ENCODE data around the gene BBS5. TPM values are rescaled to one million over a fixed set of nuclear protein-coding genes. Genes with fewer than 3 reads are reported as not detected.

Gene BBS5
- total and polyA plus RNA-seq, 2 experiments from 2014 or later: 3.5 to 3.7 TPM

DNA sequence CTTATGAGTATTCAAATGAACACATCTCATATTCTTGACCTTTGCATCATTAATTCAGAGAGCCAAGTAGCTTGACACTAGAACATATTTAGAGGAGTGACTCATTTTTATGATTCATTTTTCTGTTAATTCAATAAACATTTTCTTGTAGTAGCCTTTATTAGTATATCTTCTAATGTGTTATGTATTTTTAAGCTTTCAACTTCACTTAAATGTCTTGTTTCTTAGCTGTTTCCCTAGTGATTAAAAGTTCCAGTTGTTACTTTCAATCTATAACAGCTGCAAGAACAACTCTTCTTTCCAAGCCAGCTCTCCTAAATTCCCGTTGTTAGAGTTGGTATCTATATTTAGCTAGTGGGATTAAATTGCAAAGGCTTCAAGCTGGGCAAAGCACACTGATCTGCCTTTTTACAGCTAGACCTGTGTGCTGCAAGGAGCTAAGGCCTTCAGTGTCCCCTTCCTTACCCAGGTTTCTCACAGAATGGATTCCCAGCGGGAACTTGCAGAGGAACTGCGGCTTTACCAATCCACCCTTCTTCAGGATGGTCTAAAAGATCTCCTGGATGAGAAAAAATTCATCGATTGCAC is 30.1 kb downstream of the BBS5 start, which contains the start of gene KLHL41:
KLHL41 (plus strand) TSS at position 405 of the 588 bp plus-strand sequence; CDS start at position 482, 77 bp downstream.
- WGBS (ENCODE audit: low lambda C conversion rate, missing lambda C conversion rate): 73% methylated on average over 4 of the region's 4 CpGs
- Histone ChIP-seq H3K4me3 (no peak within 1 kb of the TSS), H3K4me1 (ENCODE audit: insufficient read depth) (peaks cover 23% of the 10 kb centered on the region), H3K27me3 (no peaks in the 10 kb centered on the region), H3K9me2 (replicated peaks; ENCODE audit: insufficient read depth) (no peaks in the 10 kb centered on the region), H3K79me2 (no peaks in the 10 kb centered on the region), H4K20me1 (ENCODE audit: insufficient read depth, poor library complexity, severe bottlenecking) (no peaks in the 10 kb centered on the region), H3K9me3 (ENCODE audit: low read depth) (no peaks in the 10 kb centered on the region), H2AFZ (no peak within 1 kb of the TSS), H3K27ac (peak within 1 kb of the TSS; percentile 17), H3K36me3 (replicated peaks; ENCODE audit: insufficient read depth, low read depth) (no peaks in the 10 kb centered on the region), H3K4me2 (peak within 1 kb of the TSS; percentile 8)
- DNase-seq (ENCODE audit: low spot score): no peak
- TF ChIP-seq EZH2phosphoT487 (IDR thresholded peaks at IDR 0.05; ENCODE audit: low read depth, severe bottlenecking, unreplicated experiment) (no peak), EZH2 (IDR thresholded peaks at IDR 0.05; ENCODE audit: borderline replicate concordance) (no peak)
- TF ChIP-seq, protein P1, sequence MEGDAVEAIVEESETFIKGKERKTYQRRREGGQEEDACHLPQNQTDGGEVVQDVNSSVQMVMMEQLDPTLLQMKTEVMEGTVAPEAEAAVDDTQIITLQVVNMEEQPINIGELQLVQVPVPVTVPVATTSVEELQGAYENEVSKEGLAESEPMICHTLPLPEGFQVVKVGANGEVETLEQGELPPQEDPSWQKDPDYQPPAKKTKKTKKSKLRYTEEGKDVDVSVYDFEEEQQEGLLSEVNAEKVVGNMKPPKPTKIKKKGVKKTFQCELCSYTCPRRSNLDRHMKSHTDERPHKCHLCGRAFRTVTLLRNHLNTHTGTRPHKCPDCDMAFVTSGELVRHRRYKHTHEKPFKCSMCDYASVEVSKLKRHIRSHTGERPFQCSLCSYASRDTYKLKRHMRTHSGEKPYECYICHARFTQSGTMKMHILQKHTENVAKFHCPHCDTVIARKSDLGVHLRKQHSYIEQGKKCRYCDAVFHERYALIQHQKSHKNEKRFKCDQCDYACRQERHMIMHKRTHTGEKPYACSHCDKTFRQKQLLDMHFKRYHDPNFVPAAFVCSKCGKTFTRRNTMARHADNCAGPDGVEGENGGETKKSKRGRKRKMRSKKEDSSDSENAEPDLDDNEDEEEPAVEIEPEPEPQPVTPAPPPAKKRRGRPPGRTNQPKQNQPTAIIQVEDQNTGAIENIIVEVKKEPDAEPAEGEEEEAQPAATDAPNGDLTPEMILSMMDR (IDR thresholded peaks at IDR 0.05; ENCODE audit: poor library complexity): no peak

DNA sequence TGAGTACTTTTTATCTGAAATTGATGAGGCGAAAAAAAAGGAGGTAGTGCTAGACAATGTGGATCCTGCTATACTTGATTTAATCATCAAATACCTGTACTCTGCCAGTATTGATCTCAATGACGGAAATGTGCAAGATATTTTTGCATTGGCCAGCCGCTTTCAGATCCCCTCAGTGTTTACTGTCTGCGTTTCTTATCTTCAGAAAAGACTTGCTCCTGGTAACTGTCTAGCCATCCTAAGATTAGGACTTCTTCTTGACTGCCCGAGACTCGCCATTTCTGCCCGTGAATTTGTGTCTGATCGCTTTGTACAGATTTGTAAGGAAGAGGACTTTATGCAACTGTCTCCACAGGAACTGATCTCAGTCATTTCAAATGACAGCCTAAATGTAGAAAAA is 30.7 kb downstream of the BBS5 start:
- no peak overlapping the region for H3K4me3 ChIP-seq
- H3K27ac ChIP-seq: peak overlapping the region; percentile 17
- no peaks in the 10 kb centered on the region for H3K27me3 ChIP-seq
- no peak overlapping the region for H2AFZ ChIP-seq
- no peaks in the 10 kb centered on the region for H3K9me3 ChIP-seq (ENCODE audit: low read depth)
- TF ChIP-seq EZH2 (IDR thresholded peaks at IDR 0.05; ENCODE audit: borderline replicate concordance): no peak
- TF ChIP-seq, protein P1 (IDR thresholded peaks at IDR 0.05; ENCODE audit: poor library complexity): no peak
- no peak for TF ChIP-seq EZH2phosphoT487 (IDR thresholded peaks at IDR 0.05; ENCODE audit: low read depth, severe bottlenecking, unreplicated experiment)
- no peaks in the 10 kb centered on the region for H3K9me2 ChIP-seq (replicated peaks; ENCODE audit: insufficient read depth)
- H3K79me2 ChIP-seq: no peaks in the 10 kb centered on the region
- no peaks in the 10 kb centered on the region for H3K36me3 ChIP-seq (replicated peaks; ENCODE audit: insufficient read depth, low read depth)
- DNase-seq (ENCODE audit: low spot score): no peak
- 61% methylated on average over 8 of the region's 8 CpGs for WGBS (ENCODE audit: low lambda C conversion rate, missing lambda C conversion rate)
- H4K20me1 ChIP-seq (ENCODE audit: insufficient read depth, poor library complexity, severe bottlenecking): no peaks in the 10 kb centered on the region
- H3K4me1 ChIP-seq (ENCODE audit: insufficient read depth): peaks cover 23% of the 10 kb centered on the region
- peak overlapping the region; percentile 8 for H3K4me2 ChIP-seq

DNA sequence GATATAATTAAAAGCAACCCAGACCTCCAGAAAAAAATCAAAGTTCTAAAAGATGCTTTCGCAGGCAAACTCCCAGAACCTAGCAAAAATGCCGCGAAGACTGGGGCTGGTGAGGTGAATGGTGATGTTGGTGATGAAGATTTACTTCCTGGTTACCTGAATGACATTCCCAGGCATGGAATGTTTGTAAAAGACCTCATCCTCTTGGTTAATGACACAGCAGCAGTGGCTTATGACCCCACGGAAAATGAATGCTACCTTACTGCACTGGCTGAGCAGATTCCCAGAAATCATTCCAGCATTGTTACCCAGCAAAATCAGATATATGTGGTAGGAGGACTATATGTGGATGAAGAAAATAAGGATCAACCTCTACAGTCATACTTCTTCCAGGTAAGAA is 31.2 kb downstream of the BBS5 start:
- Histone ChIP-seq H3K4me3 (no peak overlapping the region), H3K27ac (peak overlapping the region; percentile 17), H3K27me3 (no peaks in the 10 kb centered on the region), H3K4me1 (ENCODE audit: insufficient read depth) (peaks cover 23% of the 10 kb centered on the region), H3K4me2 (peak overlapping the region; percentile 8), H3K9me3 (ENCODE audit: low read depth) (no peaks in the 10 kb centered on the region), H3K36me3 (replicated peaks; ENCODE audit: insufficient read depth, low read depth) (no peaks in the 10 kb centered on the region), H3K9me2 (replicated peaks; ENCODE audit: insufficient read depth) (no peaks in the 10 kb centered on the region), H3K79me2 (no peaks in the 10 kb centered on the region), H2AFZ (no peak overlapping the region), H4K20me1 (ENCODE audit: insufficient read depth, poor library complexity, severe bottlenecking) (no peaks in the 10 kb centered on the region)
- DNase-seq (ENCODE audit: low spot score): no peak
- WGBS (ENCODE audit: low lambda C conversion rate, missing lambda C conversion rate): 91% methylated on average over 4 of the region's 4 CpGs
- TF ChIP-seq, protein P1 (IDR thresholded peaks at IDR 0.05; ENCODE audit: poor library complexity): no peak
- TF ChIP-seq EZH2phosphoT487 (IDR thresholded peaks at IDR 0.05; ENCODE audit: low read depth, severe bottlenecking, unreplicated experiment): no peak
- no peak for TF ChIP-seq EZH2 (IDR thresholded peaks at IDR 0.05; ENCODE audit: borderline replicate concordance)

Data from hepatocyte (in vitro differentiated cells).